Activated CD4-positive, alpha-beta T cell treated with anti-CD3 and anti-CD28 coated beads, Interleukin-2, amount 50 U/mL, for 16 hours (primary cell): ENCODE results near the gene SETD5.
A peak's percentile ranks its signal among the peaks of the same experiment; 100 is the strongest.

ENCODE experiments used
- DNase-seq: peaks from one replicate; pipeline ENCODE4 v3.0.0-alpha.2; 2020

The SETD5 gene

GRCh38 chr3:9412293-9412692 is 14.9 kb downstream of the SETD5 start:
- no peak for DNase-seq

GRCh38 chr3:9414826-9415225 is 17.4 kb downstream of the SETD5 start:
- no peak for DNase-seq

- no peak for DNase-seq
These were observed 18.2 kb downstream of the SETD5 start for GRCh38 chr3:9415485-9416138.

GRCh38 chr3:9416139-9416780 is 18.8 kb downstream of the SETD5 start:
- DNase-seq = no peak

- DNase-seq = no peak
These were observed 23.6 kb downstream of the SETD5 start for GRCh38 chr3:9420850-9421549.

GRCh38 chr3:9422712-9423424 is 25.5 kb downstream of the SETD5 start:
- DNase-seq = peak; percentile 28

GRCh38 chr3:9428411-9428810 is 31.0 kb downstream of the SETD5 start:
- no peak for DNase-seq

- DNase-seq = no peak
These were observed 33.3 kb downstream of the SETD5 start for GRCh38 chr3:9430733-9431132.

GRCh38 chr3:9433627-9434521 is 36.5 kb downstream of the SETD5 start:
- no peak for DNase-seq

- DNase-seq = no peak
These were observed 37.9 kb downstream of the SETD5 start for GRCh38 chr3:9435316-9435715.

- DNase-seq = no peak
These were observed 41.9 kb downstream of the SETD5 start for GRCh38 chr3:9439331-9439730.

GRCh38 chr3:9441501-9442221 is 44.2 kb downstream of the SETD5 start:
- no peak for DNase-seq

- peak; percentile 7 for DNase-seq
These were observed 50.7 kb downstream of the SETD5 start for GRCh38 chr3:9448071-9448470.

GRCh38 chr3:9448643-9449042 is 51.2 kb downstream of the SETD5 start:
- no peak for DNase-seq

- no peak for DNase-seq
These were observed 52.7 kb downstream of the SETD5 start for GRCh38 chr3:9450126-9450525.

GRCh38 chr3:9450991-9451390 is 53.6 kb downstream of the SETD5 start:
- DNase-seq = peak; percentile 13

- DNase-seq = peak; percentile 23
These were observed 55.0 kb downstream of the SETD5 start for GRCh38 chr3:9452417-9452816.

GRCh38 chr3:9455596-9456131 is 58.2 kb downstream of the SETD5 start:
- DNase-seq = no peak

GRCh38 chr3:9467451-9467850 is 70.0 kb downstream of the SETD5 start:
- no peak for DNase-seq

GRCh38 chr3:9468460-9468859 is 71.0 kb downstream of the SETD5 start:
- DNase-seq = peak; percentile 11

GRCh38 chr3:9469986-9470385 is 72.6 kb downstream of the SETD5 start:
- DNase-seq = no peak
